ENCODE results near the gene RAB14.

RAB14 gene

GRCh38 chr9:121218357-121219027 lies 16.8 kb upstream of the RAB14 start:
- no peak for DNase-seq

- DNase-seq = peak; percentile 59
Measured at GRCh38 chr9:121217609-121218292, 16.1 kb upstream of the RAB14 start.

- no peak for DNase-seq
Measured at GRCh38 chr9:121216271-121216805, 14.7 kb upstream of the RAB14 start.

GRCh38 chr9:121214005-121214404 lies 12.3 kb upstream of the RAB14 start:
- DNase-seq = no peak

GRCh38 chr9:121213136-121213806 lies 11.6 kb upstream of the RAB14 start:
- DNase-seq = peak; percentile 79

GRCh38 chr9:121210536-121210935 lies 8.9 kb upstream of the RAB14 start:
- peak; percentile 30 for DNase-seq

- peak; percentile 39 for DNase-seq
Measured at GRCh38 chr9:121207371-121207940, 5.8 kb upstream of the RAB14 start.

- peak; percentile 70 for DNase-seq
Measured at GRCh38 chr9:121206516-121207370, 5.1 kb upstream of the RAB14 start.

- DNase-seq = no peak
Measured at GRCh38 chr9:121204611-121205010, 2.9 kb upstream of the RAB14 start.

GRCh38 chr9:121204121-121204520 lies 2.5 kb upstream of the RAB14 start:
- no peak for DNase-seq

- peak; percentile 39 for DNase-seq
Measured at GRCh38 chr9:121201045-121201737, 478 bp downstream of the RAB14 start.

GRCh38 chr9:121200356-121200755 lies 1.3 kb downstream of the RAB14 start:
- no peak for DNase-seq

GRCh38 chr9:121199921-121200320 lies 1.7 kb downstream of the RAB14 start:
- no peak for DNase-seq

GRCh38 chr9:121198512-121199042 lies 3.1 kb downstream of the RAB14 start:
- DNase-seq = no peak

- DNase-seq = no peak
Measured at GRCh38 chr9:121197132-121197531, 4.5 kb downstream of the RAB14 start.

GRCh38 chr9:121196389-121196788 lies 5.3 kb downstream of the RAB14 start:
- DNase-seq = no peak

- DNase-seq = no peak
Measured at GRCh38 chr9:121194730-121195129, 6.9 kb downstream of the RAB14 start.

GRCh38 chr9:121192959-121193640 lies 8.6 kb downstream of the RAB14 start:
- no peak for DNase-seq

- no peak for DNase-seq
Measured at GRCh38 chr9:121192518-121192917, 9.2 kb downstream of the RAB14 start.

GRCh38 chr9:121191235-121191634 lies 10.4 kb downstream of the RAB14 start:
- DNase-seq = no peak

GRCh38 chr9:121189660-121190059 lies 12.0 kb downstream of the RAB14 start:
- no peak for DNase-seq

All from activated CD4-positive, alpha-beta T cell treated with anti-CD3 and anti-CD28 coated beads, Interleukin-2, Interleukin-6, amounts not matched to agents 100 ng/mL and 50 ng/mL, durations not matched to agents 16 hours and 8 hours (primary cell).